Pulmonary artery endothelial cell (primary cell): ENCODE measurements around the gene DNHD1. TPM values are rescaled to one million over a fixed set of nuclear protein-coding genes. Genes with fewer than 3 reads are reported as not detected.
A peak's percentile ranks its signal among the peaks of the same experiment; 100 is the strongest.

ENCODE experiments used
- DNase-seq: peaks from one replicate; pipeline ENCODE4 v3.0.0-alpha.2; 2011; ENCODE audit warnings: low read depth, low spot score
- total RNA-seq: library from RNA; depleted of rRNA; stranded (reverse); fragments of >200 nt; gene quantifications from 2 replicates; pipeline ENCODE4 v1.2.3, GENCODE V29; 2014

DNHD1 gene
- total RNA-seq, 1 donor from 2014 or later: 2.0 TPM

DNA sequence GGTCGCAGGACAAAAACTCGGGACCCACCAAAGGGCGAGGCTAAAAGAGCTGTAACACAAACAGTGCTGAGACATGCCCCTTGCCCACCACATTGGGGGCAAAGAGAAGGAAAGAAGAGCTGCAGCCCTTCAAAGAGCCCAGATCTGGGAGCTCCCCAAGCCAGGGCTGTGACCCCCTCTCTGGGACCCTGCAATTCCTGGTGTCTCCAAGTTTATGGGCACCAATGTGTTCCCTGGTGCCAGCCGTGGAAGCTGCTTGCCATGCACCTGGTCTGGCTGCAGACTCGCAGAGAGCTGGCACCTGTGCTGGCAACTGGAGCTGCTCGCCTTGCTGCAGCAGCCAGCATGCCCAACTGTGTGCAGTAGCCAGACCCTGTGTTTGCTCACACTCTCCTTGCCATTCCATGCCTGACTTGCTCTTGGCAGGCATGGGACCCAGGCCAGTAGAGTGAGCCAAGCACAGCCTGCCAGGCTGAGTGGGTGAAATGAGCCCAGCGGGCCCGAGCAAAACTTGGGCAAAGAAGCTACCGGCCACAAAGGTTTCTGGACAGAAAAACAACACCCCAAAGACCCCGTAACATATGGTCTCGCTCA, 90.4 kb downstream of the DNHD1 start:
- no peak for DNase-seq

DNA sequence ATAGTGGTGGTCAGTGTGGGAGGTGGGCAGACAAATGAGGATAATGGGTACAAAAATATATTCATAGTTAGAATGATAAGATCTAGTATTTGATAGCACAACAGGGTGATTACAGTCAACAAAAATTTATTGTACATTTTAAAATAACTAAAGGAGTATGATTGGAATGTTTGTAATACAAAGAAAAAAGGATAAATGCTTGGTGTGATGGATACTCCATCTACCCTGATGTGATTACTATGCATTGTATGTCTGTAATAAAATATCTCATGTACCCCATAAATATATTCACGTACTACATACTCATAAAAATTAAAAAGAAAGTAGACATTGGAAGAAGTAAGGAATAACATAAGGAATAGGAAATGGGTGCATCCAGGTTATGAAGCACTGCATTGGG, 90.9 kb downstream of the DNHD1 start:
- DNase-seq: no peak

DNA sequence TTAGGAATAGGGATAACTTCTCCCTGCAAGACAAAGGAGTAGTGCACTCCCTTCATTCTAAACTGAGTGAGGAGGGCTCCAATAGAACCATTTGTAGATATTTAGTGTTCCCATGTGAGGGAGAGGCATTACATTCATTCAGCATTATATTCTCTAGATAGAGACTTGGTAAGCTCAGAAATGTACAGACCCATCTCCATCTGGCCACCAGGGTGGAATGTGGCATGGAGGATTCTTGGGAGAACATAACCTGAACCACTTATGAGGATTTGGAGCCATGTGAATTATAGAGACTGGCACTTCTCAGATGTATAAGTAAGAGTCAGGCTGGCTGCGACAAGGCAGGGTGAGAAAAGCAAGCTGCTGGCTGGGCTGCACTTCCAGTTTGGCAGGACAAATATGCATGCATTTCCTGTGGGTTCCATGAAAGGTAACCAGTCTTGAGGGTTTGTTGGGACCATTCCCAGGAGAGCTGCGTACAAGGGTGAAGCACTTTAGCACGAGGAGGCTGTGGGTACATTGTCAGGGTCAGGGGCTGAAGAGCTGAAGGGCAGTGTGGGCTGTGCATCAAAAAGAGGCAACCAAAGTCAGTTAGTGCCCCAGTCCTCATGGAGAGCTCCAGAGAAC, 97.2 kb downstream of the DNHD1 start:
- DNase-seq: no peak

DNA sequence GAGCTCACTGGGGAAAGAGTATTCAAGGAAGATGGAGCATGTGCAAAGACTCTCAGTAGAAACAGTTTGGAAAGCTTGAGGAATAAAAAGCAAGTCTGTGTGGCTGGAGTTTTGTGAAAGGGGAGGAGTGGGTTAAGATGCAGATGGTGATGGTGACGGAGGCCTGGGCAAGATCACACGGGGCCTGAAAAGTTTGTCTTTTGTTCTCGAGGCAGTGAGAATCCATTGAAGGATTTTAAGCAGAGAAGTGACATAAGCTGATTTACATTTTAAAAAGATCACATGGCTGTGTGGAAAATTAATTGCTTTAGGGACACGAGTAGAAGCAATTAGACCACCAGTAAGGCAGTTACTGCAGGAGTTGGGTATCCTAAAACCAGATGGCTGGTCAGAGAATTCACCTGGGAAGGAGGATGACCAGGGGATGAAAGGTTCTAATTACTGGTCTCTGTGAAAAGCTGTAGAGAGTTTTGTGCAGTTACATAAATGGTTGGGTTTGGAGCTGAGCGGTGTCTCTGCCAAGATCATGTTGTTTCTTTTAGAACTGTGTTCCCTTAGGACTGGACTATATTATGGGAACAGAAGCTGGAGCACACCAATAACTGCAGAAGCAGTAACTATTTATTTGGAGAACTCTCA, 99.3 kb downstream of the DNHD1 start:
- no peak for DNase-seq

DNA sequence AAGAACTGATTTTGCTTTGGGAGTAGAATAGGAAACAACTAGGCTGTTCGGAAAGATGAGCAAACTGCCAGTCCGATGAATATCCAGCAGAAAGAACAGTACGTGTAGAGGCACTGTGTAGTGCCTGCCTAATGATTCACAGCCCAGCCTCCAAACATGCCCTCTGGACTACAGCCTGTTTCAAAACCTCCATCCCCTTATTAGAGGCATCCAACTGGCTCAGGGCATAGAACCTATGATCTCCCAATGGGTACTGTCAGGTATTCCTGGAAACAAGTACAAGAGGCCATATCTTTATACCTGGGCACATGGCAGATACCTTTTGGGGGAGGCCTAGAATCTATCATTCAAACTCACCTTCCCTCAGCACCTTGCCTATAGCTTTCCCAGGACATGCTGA, 101.5 kb downstream of the DNHD1 start:
- no peak for DNase-seq

DNA sequence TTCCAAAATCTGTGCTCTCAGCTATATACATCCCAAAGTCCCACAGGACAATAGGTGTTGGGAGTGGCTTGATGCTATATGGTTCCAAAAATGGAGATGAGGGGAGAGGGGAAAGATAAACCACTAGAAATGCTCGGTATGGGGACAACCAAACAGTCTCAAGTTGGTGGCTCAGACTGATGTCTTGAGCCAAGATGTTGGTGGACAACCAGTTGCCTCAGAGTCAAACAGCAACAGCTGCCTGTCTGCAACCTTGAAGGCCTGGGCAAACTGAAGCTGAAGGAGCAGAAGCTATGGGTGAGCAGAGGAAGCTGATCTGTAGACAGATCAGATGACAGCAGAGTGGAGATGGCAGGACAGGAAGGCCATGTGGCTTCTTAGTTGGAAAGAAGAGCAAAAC, 102.4 kb downstream of the DNHD1 start:
- DNase-seq: no peak

DNA sequence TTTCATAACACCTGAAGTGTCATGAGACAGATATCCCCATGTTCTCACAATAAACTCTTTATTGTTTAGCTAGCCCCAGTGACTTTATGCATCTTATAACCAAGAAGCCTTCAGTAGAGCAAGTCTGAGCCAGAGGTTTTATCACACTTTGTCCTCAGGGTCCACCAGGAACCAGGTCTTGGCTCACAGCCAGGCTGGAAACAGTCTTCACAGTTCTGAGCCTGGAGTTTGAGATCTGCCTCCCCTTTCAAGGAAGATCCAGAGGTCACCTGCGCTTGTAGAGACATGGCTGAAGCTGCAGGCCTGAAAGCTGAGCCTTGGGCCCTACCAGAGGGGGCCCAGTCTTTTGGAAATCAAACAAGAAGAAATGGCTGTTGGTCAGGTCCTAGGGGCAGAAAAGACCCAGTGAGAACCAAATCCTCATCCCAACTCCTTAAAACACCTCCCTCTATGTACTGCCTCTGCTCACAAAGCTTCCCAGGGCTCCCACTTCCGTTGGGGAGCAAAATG, 102.9 kb downstream of the DNHD1 start:
- no peak for DNase-seq

DNA sequence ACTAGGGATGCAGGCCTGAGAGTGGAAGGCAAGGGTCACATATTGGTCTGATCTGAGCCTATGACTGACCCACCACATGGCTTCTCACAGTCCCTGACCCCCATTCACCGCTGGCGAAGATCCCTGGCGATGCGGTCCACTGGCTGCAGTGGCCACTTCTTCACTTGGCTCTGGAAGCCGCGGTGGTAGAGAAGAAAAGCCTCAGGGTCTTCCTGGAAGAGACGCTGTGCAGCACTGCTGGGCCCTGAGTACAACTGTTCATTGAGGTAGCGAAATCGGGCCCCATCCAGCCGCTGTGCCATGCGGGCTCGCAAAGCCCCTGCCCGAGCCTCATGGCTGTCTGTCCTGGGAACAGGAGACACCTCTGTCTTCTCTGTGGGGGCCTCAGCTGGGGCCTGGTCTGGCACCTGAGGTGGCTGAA, 104.0 kb downstream of the DNHD1 start:
- no peak for DNase-seq

DNA sequence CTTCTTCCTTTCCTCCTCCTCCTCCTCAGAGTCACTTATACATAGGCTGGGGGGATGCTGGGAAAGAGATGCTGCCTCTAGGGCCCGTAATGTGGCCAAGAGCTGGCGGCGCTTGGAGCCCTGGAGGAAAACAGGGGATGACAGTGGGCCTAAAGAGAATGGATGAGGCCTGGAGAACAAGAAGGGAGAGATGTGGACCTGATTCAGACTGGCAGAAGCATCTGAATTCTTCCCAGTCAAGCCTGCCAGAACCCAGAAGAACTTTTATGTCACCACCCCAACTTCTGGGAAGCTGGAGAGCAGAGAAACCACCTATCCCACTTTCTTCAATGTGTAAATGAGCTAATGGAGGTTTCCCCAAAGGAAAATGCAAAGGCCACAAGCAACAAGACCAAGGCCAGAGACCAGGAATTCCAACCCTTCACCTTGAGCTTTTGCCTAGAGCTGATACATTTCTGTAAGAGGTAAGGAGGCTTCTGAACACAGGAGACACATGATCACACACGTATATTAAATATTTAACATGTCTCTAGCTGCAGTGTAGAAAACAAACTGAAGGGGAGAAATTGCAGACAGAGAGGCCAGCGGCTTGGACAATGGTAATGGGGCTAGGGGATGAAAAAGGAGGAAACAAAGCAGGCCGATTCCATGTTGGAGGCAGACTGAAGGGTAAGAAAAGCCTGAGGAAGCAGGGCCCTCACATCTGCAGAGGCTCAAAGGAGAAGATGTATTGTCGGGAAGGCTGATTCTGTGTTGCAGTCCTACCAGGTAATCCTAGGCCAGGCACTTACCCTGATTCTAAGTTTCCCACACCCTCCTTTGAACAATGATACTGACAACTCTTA, 105.2 kb downstream of the DNHD1 start:
- no peak for DNase-seq

DNA sequence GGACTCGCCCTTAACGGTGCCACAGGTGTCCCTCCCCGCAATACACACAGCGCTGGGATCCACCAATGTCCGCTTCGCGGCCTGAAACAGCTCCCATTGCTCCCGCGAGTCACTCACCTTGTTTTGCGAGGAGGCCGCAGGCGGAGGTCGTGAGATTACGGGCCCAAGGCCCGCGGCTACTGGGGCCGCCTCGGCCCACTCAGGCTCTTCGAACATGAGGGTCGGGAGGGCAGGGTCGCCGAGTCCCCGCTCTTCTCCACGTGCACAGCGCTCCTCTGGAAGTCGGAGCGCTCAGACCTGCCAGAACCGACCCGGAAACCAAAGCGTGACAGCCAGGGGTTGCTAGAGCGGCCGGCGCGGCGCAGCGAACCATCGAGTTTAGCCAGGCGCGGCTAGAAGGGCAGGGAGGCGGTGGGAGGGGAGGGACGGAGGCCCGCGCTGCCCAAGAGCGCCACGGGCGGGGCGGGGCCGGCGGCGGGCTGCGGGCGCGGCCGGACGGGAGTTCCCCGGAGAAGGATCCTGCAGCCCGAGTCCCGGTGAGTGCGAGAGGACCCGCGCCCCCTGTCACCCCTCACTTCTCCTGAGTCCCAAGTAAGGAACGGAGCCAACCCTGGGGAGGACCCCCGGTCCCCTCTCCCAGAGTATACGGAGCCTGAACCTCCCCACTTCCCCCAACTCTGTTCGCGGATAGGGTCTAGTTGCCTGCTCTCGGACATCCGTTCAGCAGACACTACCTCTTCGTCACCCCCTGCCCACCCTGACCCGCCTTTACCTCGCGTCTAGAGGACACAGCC, 106.4 kb downstream of the DNHD1 start, which contains the start of the genes ILK and RRP8:
Gene ILK, plus strand, starts transcription at position 488 of the 794 bp plus-strand sequence. CDS start 498 bp downstream, outside the sequence.
Gene RRP8, minus strand, starts transcription at position 330 of the 794 bp plus-strand sequence. Its CDS starts 114 bp downstream, at position 216.
- DNase-seq: peak; percentile 73

DNA sequence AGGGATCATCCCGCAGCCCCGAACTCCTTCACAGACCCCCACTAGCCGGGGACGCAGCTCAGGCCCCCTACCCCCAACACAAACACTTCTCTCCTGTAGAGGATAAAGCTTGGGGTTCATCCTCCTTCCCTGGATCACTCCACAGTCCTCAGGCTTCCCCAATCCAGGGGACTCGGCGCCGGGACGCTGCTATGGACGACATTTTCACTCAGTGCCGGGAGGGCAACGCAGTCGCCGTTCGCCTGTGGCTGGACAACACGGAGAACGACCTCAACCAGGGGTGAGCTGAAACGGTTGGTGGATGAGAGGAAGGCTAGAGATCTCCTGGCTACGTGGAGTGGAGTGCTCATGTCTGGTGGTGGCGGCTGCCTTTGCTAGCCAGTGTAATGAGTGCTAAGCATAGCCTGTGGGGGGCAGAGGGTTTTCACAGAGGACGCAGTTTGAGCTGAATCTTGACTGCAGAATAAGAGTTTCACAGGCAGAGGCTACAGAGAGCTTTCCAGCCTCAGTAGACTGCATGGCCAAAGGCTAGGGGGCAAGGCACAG, 107.1 kb downstream of the DNHD1 start:
- no peak for DNase-seq

DNA sequence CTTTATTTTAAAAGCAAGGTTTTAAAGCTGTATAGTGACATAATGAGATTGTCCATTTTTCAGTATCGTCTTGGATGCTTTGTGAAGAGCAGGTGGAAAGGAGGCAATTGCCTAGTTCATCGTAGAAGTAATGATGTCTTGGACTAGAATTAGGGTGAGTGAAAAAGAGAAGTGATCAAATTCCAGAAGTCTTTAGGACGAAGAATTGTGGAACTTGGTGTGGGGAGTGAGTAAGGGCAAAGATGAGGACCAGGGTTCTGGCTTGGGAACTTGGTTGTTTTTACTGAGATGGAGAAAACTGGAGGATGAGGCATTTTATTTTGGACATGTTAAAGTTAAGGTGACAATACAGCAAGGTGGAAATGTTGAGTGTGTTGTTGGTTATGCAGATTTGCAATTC, 107.7 kb downstream of the DNHD1 start:
- no peak for DNase-seq

DNA sequence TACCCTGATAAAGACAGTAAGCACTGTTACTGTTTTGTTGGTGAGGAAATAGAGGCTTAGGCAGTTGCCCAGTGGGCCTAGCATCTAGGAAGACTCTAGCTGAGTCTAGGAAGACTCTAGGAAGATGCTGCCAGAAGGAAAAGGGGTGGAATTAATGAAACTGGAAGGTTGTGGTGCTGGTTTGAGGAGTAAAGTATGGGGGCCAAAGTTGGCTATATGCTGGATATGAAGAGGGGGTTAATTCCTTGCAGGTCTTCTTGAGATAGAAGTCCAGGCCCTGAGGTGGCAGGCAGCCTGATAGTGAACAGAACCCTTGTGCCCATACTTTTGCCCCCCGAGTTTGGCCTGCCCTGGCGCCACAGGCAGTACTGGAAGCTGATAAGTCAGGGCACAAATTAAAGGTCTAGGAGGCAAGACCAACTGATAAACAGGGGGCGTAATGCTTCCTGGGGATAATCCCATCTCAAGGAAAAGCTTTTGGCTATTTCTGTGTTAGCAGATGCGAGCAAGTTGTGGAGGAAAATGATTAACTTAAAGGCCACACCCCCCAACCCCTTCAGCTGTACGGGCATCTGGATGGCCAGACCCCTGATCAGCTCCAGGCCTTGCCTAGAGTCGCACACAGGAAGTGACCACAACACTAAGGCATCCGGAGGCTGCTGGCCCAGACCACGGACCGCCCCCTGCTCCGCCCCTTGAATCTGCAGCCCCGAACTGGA, 109.5 kb downstream of the DNHD1 start:
- peak; percentile 91 for DNase-seq

DNA sequence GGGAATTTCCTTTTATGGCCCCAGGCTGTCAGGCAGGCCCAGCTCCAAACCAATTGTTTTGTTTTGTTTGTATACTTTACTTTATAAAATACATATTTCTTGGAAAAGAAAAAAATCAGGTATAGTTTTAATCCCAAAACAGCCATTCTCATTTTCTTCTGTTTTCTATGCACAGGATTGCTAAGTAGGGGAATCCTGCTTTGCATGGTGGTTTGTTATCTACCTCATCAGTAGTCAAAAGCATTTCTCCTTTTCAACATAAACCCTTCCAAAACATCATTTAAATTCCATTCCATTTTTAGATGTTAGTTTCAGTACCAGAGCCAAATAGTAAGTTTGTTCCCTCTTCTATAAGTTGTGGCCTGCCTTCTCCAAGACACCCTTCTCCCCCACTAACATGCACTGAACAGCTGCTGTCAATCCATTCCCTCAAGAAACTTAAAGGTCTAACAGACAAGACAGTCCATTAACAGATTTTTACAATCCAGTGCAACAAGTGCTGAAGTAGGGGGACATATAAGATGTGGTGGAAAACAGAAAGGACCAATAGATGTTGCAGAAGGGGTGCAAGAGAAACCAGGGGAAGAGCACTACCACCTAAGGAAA, 110.2 kb downstream of the DNHD1 start:
- DNase-seq: no peak

DNA sequence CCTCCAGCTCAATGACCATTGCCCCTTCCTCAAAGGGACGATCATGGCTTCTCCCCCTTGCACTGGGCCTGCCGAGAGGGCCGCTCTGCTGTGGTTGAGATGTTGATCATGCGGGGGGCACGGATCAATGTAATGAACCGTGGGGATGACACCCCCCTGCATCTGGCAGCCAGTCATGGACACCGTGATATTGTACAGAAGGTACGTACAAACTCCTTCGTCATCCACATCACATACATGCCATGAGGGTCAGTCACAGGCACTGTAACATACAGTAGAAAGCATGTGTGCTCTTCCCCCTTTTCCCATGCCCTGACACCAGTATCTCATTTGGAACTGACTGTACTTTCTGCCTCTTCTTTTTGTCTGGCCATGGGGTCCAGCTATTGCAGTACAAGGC, 110.9 kb downstream of the DNHD1 start:
- no peak for DNase-seq

DNA sequence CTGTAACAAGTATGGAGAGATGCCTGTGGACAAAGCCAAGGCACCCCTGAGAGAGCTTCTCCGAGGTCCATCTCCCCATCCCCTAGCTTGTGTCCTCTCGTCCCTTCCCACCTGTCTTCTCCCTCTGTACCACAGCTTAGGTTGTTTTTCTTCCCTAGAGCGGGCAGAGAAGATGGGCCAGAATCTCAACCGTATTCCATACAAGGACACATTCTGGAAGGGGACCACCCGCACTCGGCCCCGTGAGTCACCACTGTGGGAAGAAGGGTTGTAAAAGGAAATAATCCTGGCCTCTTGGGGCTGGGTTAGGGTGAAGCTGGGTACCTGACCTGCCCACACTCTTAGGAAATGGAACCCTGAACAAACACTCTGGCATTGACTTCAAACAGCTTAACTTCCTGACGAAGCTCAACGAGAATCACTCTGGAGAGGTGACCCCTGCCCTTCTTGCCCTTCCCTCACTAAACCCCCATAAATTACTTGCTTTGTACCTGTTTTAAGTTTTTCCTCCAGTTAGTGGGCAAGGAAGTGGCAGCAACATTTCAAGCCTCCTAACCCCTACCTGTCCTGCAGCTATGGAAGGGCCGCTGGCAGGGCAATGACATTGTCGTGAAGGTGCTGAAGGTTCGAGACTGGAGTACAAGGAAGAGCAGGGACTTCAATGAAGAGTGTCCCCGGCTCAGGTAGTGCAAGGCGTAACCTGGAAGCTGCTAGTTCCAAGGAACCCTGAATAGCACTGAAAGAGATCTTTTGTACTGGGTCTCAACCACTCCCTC, 111.8 kb downstream of the DNHD1 start:
- DNase-seq: no peak

DNA sequence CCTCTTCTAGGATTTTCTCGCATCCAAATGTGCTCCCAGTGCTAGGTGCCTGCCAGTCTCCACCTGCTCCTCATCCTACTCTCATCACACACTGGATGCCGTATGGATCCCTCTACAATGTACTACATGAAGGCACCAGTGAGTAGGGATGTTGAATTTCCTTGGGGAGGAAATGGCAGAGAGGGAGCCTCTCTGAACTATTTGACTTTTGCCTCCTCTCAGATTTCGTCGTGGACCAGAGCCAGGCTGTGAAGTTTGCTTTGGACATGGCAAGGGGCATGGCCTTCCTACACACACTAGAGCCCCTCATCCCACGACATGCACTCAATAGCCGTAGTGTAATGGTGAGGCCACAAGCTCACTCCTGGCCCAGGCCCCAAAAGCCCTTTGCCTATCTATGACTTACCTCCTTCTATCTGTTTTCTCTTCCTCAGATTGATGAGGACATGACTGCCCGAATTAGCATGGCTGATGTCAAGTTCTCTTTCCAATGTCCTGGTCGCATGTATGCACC, 112.5 kb downstream of the DNHD1 start:
- no peak for DNase-seq

DNA sequence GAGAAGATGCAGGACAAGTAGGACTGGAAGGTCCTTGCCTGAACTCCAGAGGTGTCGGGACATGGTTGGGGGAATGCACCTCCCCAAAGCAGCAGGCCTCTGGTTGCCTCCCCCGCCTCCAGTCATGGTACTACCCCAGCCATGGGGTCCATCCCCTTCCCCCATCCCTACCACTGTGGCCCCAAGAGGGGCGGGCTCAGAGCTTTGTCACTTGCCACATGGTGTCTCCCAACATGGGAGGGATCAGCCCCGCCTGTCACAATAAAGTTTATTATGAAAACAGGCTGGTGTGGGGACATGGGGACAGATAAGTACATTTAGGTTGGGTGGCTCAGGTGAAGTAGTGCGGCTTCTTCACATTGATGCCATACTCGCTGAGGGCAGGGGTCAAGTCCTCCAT, 113.5 kb downstream of the DNHD1 start:
- DNase-seq: no peak
